Measurements from ENCODE around the gene SDCCAG8. TPM values are rescaled to one million over a fixed set of nuclear protein-coding genes. Genes with fewer than 3 reads are reported as not detected.

SDCCAG8 gene
- total RNA-seq, 2 donors from 2014 or later, result 23.2 to 91.0 TPM

DNA sequence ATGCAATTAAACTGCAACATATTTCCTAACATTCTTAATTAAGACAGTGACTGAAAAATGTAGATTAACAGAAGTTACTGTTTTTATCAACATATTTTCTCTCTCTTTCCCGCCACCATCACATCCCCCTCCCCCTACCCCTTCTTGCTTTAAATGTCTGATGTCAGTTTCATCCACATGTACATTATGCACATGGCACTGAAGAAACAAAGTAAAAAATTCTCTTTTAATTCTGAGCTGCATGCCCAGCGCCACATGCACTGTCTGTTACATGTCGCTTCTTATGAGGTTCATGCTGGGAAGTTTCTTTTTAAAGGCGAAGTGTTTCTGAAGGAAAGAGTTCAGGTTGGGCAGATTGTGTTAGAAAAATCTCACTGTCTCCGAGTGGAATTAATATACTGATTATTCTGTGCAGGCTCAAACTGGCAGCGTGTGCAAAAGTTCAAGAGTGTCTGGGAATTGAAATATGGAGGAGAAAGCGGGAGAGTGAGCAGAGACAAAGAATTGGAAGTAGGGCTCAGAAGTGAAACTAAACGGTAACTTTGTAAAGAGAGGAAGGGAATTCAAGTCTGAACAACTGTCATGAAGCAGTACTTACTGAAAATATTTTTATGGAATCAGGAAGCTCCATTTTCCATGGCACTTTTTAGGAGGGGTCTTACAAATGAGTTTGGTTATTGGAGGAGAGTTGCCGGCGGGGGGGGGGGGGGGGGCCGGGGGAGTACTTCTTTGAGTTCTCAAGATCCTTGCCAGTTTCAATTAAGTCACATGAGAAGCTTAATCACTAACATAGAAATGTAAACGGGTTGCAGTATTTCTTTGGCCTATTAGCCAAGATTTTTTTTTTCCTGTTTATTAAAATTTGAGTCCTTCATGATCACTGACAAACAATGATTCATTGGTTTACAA is 217.6 kb downstream of the SDCCAG8 start:
- Histone ChIP-seq H3K9me3 (no peaks in the 10 kb centered on the region), H3K4me3 (peak overlapping the region; percentile 58), H3K36me3 (no peaks in the 10 kb centered on the region), H3K27ac (no peak overlapping the region), H3K27me3 (replicated peaks; ENCODE audit: insufficient read depth) (no peaks in the 10 kb centered on the region), H3K4me1 (ENCODE audit: control insufficient read depth in 1 of 2, low read depth in 2 of 2) (peaks cover 0 to 15% of the 10 kb centered on the region in 2 donors)
- ATAC-seq (ENCODE audit: insufficient number of reproducible peaks, low FRiP score, low read depth) (peak; percentile 16), DNase-seq (ENCODE audit: low spot score) (no peak)
- TF ChIP-seq, protein P1, sequence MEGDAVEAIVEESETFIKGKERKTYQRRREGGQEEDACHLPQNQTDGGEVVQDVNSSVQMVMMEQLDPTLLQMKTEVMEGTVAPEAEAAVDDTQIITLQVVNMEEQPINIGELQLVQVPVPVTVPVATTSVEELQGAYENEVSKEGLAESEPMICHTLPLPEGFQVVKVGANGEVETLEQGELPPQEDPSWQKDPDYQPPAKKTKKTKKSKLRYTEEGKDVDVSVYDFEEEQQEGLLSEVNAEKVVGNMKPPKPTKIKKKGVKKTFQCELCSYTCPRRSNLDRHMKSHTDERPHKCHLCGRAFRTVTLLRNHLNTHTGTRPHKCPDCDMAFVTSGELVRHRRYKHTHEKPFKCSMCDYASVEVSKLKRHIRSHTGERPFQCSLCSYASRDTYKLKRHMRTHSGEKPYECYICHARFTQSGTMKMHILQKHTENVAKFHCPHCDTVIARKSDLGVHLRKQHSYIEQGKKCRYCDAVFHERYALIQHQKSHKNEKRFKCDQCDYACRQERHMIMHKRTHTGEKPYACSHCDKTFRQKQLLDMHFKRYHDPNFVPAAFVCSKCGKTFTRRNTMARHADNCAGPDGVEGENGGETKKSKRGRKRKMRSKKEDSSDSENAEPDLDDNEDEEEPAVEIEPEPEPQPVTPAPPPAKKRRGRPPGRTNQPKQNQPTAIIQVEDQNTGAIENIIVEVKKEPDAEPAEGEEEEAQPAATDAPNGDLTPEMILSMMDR (IDR thresholded peaks at IDR 0.05), result no peak

DNA sequence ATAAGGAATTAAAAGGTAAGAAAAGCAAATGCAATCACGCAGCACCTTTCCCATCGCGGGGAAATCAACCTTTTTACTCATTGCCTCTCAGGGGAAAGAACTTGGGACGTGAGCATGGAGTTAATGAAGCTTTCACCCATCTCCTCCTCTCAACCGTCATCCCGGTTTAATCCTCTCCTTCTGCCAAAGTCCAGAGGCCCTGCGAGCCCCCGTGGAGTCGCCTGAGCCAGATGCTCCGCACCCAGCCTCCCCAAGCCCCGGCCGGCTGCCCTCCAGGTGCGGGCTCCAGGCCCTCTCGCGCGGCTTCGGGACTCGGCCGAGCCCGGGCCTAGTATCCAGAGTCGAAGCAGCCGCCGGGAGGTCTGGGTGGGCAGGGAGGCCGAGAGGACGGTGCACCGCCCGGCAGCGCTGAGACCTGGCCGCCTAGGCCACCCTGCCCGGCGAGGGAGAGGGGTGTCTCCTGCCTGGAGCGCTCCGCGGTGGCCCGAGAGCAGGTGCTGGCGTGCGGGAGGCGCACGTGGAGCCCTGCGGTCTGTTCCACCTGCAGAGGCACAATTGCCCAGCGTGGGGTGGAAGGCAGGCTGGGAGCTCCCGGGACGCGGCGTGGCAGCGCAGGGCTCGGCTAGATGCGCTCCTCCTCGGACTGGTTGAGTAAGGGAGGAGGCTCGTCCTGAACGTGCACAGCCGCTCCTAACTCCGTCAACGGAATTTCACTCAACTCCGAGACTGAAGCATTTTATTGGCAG is 218.5 kb downstream of the SDCCAG8 start:
- no peaks in the 10 kb centered on the region for H3K9me3 ChIP-seq
- no peaks in the 10 kb centered on the region for H3K36me3 ChIP-seq
- no peak for ATAC-seq (ENCODE audit: insufficient number of reproducible peaks, low FRiP score, low read depth)
- no peak for DNase-seq (ENCODE audit: low spot score)
- H3K27ac ChIP-seq, result no peak overlapping the region
- no peaks in the 10 kb centered on the region for H3K27me3 ChIP-seq (replicated peaks; ENCODE audit: insufficient read depth)
- TF ChIP-seq, protein P1 (IDR thresholded peaks at IDR 0.05), result no peak
- no peak overlapping the region for H3K4me3 ChIP-seq
- peaks cover 0 to 15% of the 10 kb centered on the region in 2 donors for H3K4me1 ChIP-seq (ENCODE audit: control insufficient read depth in 1 of 2, low read depth in 2 of 2)

- ATAC-seq (ENCODE audit: insufficient number of reproducible peaks, low FRiP score, low read depth), result no peak
- Histone ChIP-seq H3K36me3 (no peaks in the 10 kb centered on the region), H3K4me3 (no peak overlapping the region), H3K27ac (no peak overlapping the region), H3K27me3 (replicated peaks; ENCODE audit: insufficient read depth) (no peaks in the 10 kb centered on the region), H3K4me1 (ENCODE audit: control insufficient read depth in 1 of 2, low read depth in 2 of 2) (peaks cover 0 to 15% of the 10 kb centered on the region in 2 donors), H3K9me3 (no peaks in the 10 kb centered on the region)
- no peak for DNase-seq (ENCODE audit: low spot score)
- TF ChIP-seq, protein P1 (IDR thresholded peaks at IDR 0.05), result no peak
These were observed 219.1 kb downstream of the SDCCAG8 start for GRCh38 chr1:243474906-243475305.

GRCh38 chr1:243475966-243476365 is 220.1 kb downstream of the SDCCAG8 start:
- Histone ChIP-seq H3K4me1 (ENCODE audit: control insufficient read depth in 1 of 2, low read depth in 2 of 2) (peaks cover 0 to 15% of the 10 kb centered on the region in 2 donors), H3K27ac (no peak overlapping the region), H3K27me3 (replicated peaks; ENCODE audit: insufficient read depth) (no peaks in the 10 kb centered on the region), H3K9me3 (no peaks in the 10 kb centered on the region), H3K36me3 (no peaks in the 10 kb centered on the region), H3K4me3 (no peak overlapping the region)
- no peak for ATAC-seq (ENCODE audit: insufficient number of reproducible peaks, low FRiP score, low read depth)
- no peak for DNase-seq (ENCODE audit: low spot score)
- TF ChIP-seq, protein P1 (IDR thresholded peaks at IDR 0.05), result no peak

GRCh38 chr1:243477731-243478290 is 222.0 kb downstream of the SDCCAG8 start:
- ATAC-seq (ENCODE audit: insufficient number of reproducible peaks, low FRiP score, low read depth), result no peak
- H3K36me3 ChIP-seq, result no peaks in the 10 kb centered on the region
- TF ChIP-seq, protein P1 (IDR thresholded peaks at IDR 0.05), result no peak
- H3K27me3 ChIP-seq (replicated peaks; ENCODE audit: insufficient read depth), result no peaks in the 10 kb centered on the region
- no peak overlapping the region for H3K4me3 ChIP-seq
- DNase-seq (ENCODE audit: low spot score), result no peak
- no peak overlapping the region for H3K27ac ChIP-seq
- peaks cover 5 to 13% of the 10 kb centered on the region in 2 donors for H3K4me1 ChIP-seq (ENCODE audit: control insufficient read depth in 1 of 2, low read depth in 2 of 2)
- no peaks in the 10 kb centered on the region for H3K9me3 ChIP-seq

All from thoracic aorta (tissue), 2 donors.